HepG2 (cell line): ENCODE data around the gene TMUB1. TPM values are rescaled to one million over a fixed set of nuclear protein-coding genes. Genes with fewer than 3 reads are reported as not detected.

Experiments used
- ATAC-seq: fragments of 200-7000 bp; cut with Tn5 transposase; 3 replicates; pipeline ENCODE4 v1.9.1; 2020; ENCODE audit warnings: mild to moderate bottlenecking, moderate library complexity
- BruUV-seq: library from RNA; stranded (reverse); fragments of 400-500 nt; replicated peaks from 2 replicates; lab custom pipeline; 2021; lab: Mats Ljungman, UMichigan
- CTCF ChIA-PET: fragments of 300-600 bp; formaldehyde crosslinking; extraction: SDS; loops from one replicate; lab custom pipeline; 2021; ENCODE audit warnings: low total read pairs, inconsistent platforms, low intra/inter-chr PET ratio; lab: Yijun Ruan, JAX
- POLR2A ChIA-PET: fragments of 350-600 bp; sonication (Branson Sonifier 250); formaldehyde crosslinking; loops from one replicate; lab custom pipeline; 2020; ENCODE audit warnings: antibody characterized with exemption, inconsistent platforms; lab: Yijun Ruan, JAX
- DNase-seq: peaks from one replicate; pipeline ENCODE4 v3.0.0-alpha.2; 2015; ENCODE audit warnings: low spot score
- FAIRE-seq: peaks from 3 replicates; lab custom pipeline; 2011; peaks lifted over from hg19 to GRCh38; lab: Jason Lieb, UNC
- H2AFZ ChIP-seq: one replicate; pipeline ENCODE4 v1.6.1; 2011; ENCODE audit warnings: low read length, inconsistent platforms
- H3K27ac ChIP-seq: fragments of 300-600 bp; 3 replicates; pipeline ENCODE4 v1.8.0; 2011; ENCODE audit warnings: mixed run types, mild to moderate bottlenecking, mixed read lengths, low read length, inconsistent platforms; ENCODE audit not compliant: insufficient read depth; ENCODE audit errors: extremely low read length
- H3K27me3 ChIP-seq, 2 experiments: fragments of 200-600 bp in 1 of 2; 2 replicates in 1 of 2; 3 replicates in 1 of 2; pipeline versions ENCODE4 v1.6.0 to v1.8.0; 2011; ENCODE audit warnings: low read length in 2 of 2, mild to moderate bottlenecking in 2 of 2, moderate library complexity in 2 of 2, inconsistent platforms in 1 of 2; ENCODE audit not compliant: insufficient read depth in 2 of 2, control insufficient read depth in 1 of 2
- H3K36me3 ChIP-seq, 2 experiments: fragments of 200-600 bp in 1 of 2; replicated peaks in 1 of 2; 2 replicates in 1 of 2; 3 replicates in 1 of 2; pipeline versions ENCODE4 v1.5.1 to v1.8.0; 2011; ENCODE audit warnings: low read length in 2 of 2, inconsistent platforms in 1 of 2; ENCODE audit not compliant: insufficient read depth in 2 of 2, control insufficient read depth in 1 of 2
- H3K4me1 ChIP-seq: 2 replicates; pipeline ENCODE4 v1.5.1; 2012; ENCODE audit warnings: low read length, inconsistent platforms; ENCODE audit not compliant: insufficient read depth
- H3K4me2 ChIP-seq: 2 replicates; pipeline ENCODE4 v1.6.0; 2011; ENCODE audit warnings: low read depth, low read length, inconsistent platforms
- H3K4me3 ChIP-seq, 3 experiments: fragments of 200-600 bp in 1 of 3; sonication (generic), shearing (Covaris generic) in 1 of 3; replicated peaks in 1 of 3; 2 replicates each; pipeline ENCODE4 v1.5.1; 2011 to 2016; ENCODE audit warnings: low read length in 3 of 3, inconsistent platforms in 2 of 3, low read depth in 2 of 3, mild to moderate bottlenecking in 2 of 3, control low read depth in 1 of 3, mixed read lengths in 1 of 3; ENCODE audit not compliant: insufficient read depth in 1 of 3
- H3K79me2 ChIP-seq: one replicate; pipeline ENCODE4 v1.6.1; 2011; ENCODE audit warnings: low read length, inconsistent platforms; ENCODE audit not compliant: insufficient read depth
- H3K9ac ChIP-seq: 2 replicates; pipeline ENCODE4 v1.6.0; 2011; ENCODE audit warnings: mild to moderate bottlenecking, low read depth, low read length, inconsistent platforms; ENCODE audit not compliant: insufficient read depth
- H3K9me3 ChIP-seq: 2 replicates; pipeline ENCODE4 v1.5.1; 2012; ENCODE audit warnings: mild to moderate bottlenecking, low read length
- H4K20me1 ChIP-seq: 2 replicates; pipeline ENCODE4 v1.6.0; 2011; ENCODE audit warnings: inconsistent platforms, mild to moderate bottlenecking, low read length, moderate library complexity; ENCODE audit not compliant: insufficient read depth
- FOXK2 ChIP-seq: fragments of 450-650 bp; IDR thresholded peaks from 2 replicates; pipeline ENCODE4 v1.6.1; 2016
- MXI1 ChIP-seq: IDR thresholded peaks from 3 replicates; pipeline ENCODE4 v1.6.1; 2012; ENCODE audit warnings: low read depth, low read length, inconsistent platforms, borderline replicate concordance
- WGBS: methylation state at CpG from one replicate; pipeline ENCODE4 v1.1.6; 2017; ENCODE audit warnings: low lambda C conversion rate; 5-methylcytosine and 5-hydroxymethylcytosine counted together
- in situ Hi-C: cut with HindIII; loops from 2 replicates; pipeline ENCODE4 v1.10.0; 2017; ENCODE audit warnings: low pct_unique_long_range_greater_than_20kb; ENCODE audit not compliant: extremely low pct_ligation_motif_present
- intact Hi-C: fragments of 100-400 bp; cut with micrococcal nuclease; formaldehyde crosslinking; loops from one replicate; pipeline ENCODE4 v1.10.0; 2022; ENCODE audit not compliant: unreplicated experiment
- polyA plus RNA-seq, 8 experiments: library from polyadenylated mRNA; depleted of rRNA in 3 of 8; stranded (reverse) in 7 of 8; unstranded in 1 of 8; fragments of >200 nt; fragmentation: Illumina TruSeq in 4 of 8; extraction: Trizol in 4 of 8; gene quantifications; 2 replicates each; pipeline versions ENCODE4 v1.2.1 to v1.2.3, GENCODE V29; 2011 to 2016; ENCODE audit warnings: low read depth in 4 of 8, missing spikeins in 1 of 8, mixed read lengths in 1 of 8; ENCODE audit not compliant: insufficient read depth in 1 of 8
- total RNA-seq, 5 experiments: library from RNA; depleted of rRNA; stranded (reverse); fragments of >200 nt; fragmentation: Illumina TruSeq; extraction: Trizol; gene quantifications; 2 replicates each; pipeline ENCODE4 v1.2.3, GENCODE V29; 2016; ENCODE audit warnings: low read depth in 1 of 5
- TF ChIP-seq, protein P1 (sequence below): sonication (generic); formaldehyde crosslinking; IDR thresholded peaks from 2 replicates; pipeline ENCODE4 v1.4.0; 2020; ENCODE audit warnings: low read depth, mild to moderate bottlenecking, missing genetic modification reagents
- TF ChIP-seq, protein P2 (sequence below): sonication (generic); formaldehyde crosslinking; IDR thresholded peaks from 2 replicates; pipeline ENCODE4 v1.4.0; 2020; ENCODE audit warnings: mild to moderate bottlenecking, missing genetic modification reagents

TMUB1 gene
- total and polyA plus RNA-seq, 2 of the 13 experiments (the other 11 are each of a cell fraction or from before 2014, with no cell fraction given) = 44.8 to 51.6 TPM

DNA sequence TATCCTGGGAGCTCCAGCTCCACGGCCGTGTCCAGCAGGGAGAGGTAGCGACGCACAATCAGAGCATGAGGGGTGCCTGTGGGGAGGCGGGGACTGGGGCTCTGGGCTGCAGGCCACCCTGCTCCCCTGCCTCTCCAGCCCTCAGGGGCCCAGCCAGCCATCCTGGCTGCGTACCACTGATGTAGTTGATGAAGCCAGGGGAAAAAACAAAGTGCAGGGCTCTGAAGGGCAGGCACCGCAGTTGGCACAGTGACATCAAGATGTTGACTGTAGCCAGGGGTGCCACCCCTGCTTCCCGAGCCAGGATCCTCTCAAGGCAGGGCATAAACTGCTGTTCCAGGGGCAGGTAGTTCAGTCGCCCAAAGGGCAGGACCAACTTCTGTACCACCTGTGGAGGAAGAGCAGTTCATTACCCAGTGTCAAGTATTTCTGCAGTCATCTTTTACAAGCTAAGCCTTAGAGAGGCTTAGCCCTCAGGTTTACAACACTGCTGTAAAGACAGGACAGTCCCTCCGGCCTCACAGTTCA lies 5.5 kb downstream of the TMUB1 start:
- no peaks in the 10 kb centered on the region; a peak in 1 of 5 replicates for H3K27me3 ChIP-seq
- TF ChIP-seq FOXK2 = no peak
- TF ChIP-seq, protein P1, sequence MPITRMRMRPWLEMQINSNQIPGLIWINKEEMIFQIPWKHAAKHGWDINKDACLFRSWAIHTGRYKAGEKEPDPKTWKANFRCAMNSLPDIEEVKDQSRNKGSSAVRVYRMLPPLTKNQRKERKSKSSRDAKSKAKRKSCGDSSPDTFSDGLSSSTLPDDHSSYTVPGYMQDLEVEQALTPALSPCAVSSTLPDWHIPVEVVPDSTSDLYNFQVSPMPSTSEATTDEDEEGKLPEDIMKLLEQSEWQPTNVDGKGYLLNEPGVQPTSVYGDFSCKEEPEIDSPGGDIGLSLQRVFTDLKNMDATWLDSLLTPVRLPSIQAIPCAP = no peak
- no peak for TF ChIP-seq MXI1
- TF ChIP-seq, protein P2, sequence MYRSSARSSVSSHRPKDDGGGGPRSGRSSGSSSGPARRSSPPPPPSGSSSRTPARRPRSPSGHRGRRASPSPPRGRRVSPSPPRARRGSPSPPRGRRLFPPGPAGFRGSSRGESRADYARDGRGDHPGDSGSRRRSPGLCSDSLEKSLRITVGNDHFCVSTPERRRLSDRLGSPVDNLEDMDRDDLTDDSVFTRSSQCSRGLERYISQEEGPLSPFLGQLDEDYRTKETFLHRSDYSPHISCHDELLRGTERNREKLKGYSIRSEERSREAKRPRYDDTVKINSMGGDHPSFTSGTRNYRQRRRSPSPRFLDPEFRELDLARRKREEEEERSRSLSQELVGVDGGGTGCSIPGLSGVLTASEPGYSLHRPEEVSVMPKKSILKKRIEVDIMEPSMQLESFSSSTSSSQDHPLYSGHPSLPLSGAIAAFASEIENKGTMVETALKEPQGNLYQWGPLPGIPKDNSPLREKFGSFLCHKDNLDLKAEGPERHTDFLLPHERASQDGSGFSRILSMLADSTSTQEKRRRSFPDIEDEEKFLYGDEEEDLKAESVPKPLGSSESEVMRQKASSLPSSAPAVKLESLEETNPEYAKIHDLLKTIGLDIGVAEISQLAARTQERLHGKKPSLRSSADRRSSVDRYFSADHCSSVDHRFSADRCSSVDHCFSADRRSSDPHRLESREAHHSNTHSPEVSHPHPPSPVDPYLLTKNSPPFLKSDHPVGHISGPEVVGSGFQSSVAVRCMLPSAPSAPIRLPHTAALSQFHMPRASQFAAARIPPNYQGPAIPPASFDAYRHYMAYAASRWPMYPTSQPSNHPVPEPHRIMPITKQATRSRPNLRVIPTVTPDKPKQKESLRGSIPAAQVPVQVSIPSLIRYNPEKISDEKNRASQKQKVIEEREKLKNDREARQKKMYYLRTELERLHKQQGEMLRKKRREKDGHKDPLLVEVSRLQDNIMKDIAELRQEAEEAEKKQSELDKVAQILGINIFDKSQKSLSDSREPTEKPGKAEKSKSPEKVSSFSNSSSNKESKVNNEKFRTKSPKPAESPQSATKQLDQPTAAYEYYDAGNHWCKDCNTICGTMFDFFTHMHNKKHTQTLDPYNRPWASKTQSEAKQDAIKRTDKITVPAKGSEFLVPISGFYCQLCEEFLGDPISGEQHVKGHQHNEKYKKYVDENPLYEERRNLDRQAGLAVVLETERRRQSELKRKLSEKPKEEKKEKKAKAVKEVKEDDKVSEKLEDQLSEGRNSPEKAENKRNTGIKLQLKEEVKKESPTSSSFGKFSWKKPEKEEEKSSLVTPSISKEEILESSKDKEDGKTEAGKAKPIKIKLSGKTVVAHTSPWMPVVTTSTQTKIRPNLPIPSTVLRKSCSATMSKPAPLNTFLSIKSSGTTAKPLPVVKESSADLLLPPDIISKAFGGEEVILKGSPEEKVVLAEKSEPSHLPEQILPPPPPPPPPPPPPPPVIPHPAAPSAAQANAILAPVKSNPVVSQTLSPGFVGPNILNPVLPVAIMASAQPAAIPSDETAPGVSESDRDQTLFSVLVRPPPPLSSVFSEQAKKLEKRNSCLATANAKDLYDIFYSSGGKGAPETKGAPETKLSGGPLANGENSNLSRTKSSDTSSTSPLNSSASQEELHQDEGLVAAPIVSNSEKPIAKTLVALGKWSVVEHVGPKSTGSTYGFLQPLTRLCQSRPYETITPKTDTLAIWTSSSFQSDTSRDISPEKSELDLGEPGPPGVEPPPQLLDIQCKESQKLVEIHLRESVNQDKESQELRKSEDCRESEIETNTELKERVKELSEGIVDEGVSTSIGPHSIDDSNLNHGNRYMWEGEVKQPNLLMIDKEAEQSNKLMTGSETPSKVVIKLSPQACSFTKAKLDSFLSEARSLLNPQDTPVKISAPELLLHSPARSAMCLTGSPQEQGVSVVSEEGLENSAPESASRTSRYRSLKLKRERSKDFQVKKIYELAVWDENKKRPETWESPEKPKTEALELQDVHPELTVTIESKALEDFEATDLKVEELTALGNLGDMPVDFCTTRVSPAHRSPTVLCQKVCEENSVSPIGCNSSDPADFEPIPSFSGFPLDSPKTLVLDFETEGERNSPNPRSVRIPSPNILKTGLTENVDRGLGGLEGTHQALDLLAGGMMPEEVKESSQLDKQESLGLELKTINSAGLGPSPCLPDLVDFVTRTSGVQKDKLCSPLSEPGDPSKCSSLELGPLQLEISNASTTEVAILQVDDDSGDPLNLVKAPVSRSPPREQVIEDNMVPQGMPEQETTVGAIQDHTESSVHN (CRISPR knock-in tag) = 0 out of 2 replicates have a peak, but pooled peaks have one; percentile 66
- no peaks in the 10 kb centered on the region for H3K9me3 ChIP-seq
- peaks cover 33% of the 10 kb centered on the region for H3K79me2 ChIP-seq
- H3K27ac ChIP-seq = no peak overlapping the region
- no peak overlapping the region for H3K9ac ChIP-seq
- WGBS = 90% methylated on average over 9 of the region's 10 CpGs
- no peak overlapping the region for H3K4me3 ChIP-seq
- no peak for ATAC-seq
- FAIRE-seq = no peak
- intact Hi-C loops (no loop called here), in situ Hi-C loops (no loop called here)
- peaks cover 23% of the 10 kb centered on the region for H3K4me1 ChIP-seq
- BruUV-seq = no TSS peak
- peaks cover 11 to 28% of the 10 kb centered on the region in 2 experiments for H3K36me3 ChIP-seq
- no peak for DNase-seq
- H3K4me2 ChIP-seq = no peak overlapping the region
- CTCF ChIA-PET = no interaction called here
- H4K20me1 ChIP-seq = no peaks in the 10 kb centered on the region
- POLR2A ChIA-PET = interaction anchor here (1.0 to 5.4 kb wide), 5 partner anchors 10 to 49 kb away, joined by 3 to 60 read pairs (median 4); partner anchors contain the start of genes ABCB8 and SLC4A2
- H2AFZ ChIP-seq = no peak overlapping the region
